GM19397 (cell line): ENCODE data around the gene ITM2B.
"Not testable (repeated sequence)": the region's sequence is repeated elsewhere in the genome, so short reads cannot be mapped to it uniquely, and the experiment has no call there.

Source experiments
- ATAC-seq: cut with Tn5 transposase; IDR thresholded peaks from one replicate; pipeline ENCODE4 v1.9.1; 2021; ENCODE audit warnings: mild to moderate bottlenecking, moderate library complexity; ENCODE audit not compliant: unreplicated experiment

Gene ITM2B

DNA sequence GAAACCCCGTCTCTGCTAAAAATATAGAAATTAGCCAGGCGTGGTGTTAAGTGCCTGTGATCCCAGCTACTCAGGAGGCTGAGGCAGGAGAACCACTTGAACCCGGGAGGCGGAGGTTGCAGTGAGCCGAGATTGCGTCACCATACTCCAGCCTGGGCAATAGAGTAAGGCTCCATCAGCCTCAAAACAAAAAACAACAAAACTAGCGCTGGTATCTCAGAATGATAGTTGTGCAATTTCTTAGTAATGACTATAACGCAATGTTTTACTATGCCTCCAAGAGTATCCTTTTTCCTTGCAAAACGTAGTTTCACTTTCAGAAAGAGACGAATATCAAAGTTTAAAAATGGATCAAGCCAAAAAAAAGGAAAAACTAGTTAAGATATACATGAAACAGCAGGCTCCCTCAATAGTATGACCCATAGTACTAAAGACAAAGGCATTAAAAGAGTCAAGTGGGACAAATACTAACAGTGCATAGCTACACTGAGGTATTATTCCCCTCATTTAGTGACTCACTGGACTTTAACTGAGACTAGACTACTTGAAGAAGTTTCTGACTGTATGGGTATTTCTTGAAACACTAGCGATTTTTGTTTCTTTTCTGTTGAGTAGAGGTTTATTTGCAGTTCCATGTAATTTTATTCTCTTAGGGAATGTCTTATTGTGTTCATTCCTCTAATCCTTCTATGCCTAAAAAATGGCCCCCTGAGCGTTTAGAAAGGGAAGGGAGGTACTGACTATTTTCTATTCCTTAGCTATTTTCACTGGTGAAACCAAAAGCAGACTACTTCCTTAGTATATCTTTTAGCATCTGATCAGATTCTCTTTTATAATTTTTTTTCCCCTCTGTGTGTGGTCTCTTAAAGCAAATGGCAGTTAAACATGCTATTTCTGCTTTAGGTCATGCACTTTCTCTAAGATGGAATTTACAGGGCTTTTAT, 10.4 kb upstream of the ITM2B start:
- ATAC-seq, result no peak

DNA sequence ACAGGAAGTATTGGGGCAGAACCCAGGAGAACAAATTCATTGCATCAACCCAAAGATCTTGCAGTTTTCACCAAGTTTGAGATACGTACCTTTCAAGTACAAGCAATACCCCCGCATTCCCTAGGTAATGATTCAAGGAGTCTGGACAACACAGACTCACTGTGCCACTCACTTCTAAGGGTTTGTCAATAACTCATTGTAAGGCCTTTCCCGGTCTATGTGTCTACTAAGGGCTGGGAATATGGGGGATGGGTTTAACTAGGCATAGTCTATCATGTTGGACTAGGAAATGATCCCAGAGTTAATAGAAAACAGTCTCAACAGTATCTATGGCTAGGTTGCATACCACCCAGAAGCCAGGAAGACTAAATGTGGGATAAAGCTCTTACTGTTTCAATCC, 8.3 kb upstream of the ITM2B start:
- ATAC-seq, result no peak

DNA sequence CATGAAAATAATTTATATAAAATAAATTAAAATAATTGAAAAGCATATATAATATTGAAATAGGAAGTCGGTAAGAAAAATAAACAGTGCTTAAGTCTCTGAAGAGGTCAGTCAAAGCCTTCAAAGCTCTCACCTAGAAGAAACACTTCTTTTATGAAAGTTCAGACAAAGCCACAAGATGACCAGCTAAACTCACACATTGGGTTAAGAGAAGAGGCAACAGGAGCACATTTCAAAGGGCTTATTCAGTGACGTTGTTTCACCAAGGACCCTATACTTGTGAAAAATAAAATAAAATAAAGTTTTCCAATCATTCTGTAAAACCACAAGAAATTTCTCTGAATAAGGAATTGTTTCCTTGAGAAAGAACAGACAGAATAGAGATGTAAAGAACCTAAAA, 2.5 kb upstream of the ITM2B start:
- ATAC-seq, result no peak

DNA sequence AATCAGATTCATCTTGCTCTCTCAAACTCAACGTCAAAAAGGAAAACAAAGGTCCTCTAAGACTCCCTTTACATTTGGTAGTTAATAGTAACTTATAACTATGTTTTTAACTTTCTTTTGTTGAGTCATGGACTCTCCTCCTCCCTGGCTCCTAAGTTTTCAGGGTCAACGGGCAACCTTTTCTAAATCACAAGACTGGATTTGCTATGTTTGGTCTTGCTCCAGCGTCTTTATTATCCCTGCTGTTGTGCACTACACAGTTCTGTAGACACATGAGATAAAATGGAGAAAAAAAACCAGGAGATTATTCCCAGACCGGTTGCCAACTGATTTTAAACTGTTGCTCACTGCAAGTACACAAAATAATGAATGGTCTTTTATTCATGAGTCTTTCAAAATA, 1.9 kb upstream of the ITM2B start:
- ATAC-seq, result no peak

DNA sequence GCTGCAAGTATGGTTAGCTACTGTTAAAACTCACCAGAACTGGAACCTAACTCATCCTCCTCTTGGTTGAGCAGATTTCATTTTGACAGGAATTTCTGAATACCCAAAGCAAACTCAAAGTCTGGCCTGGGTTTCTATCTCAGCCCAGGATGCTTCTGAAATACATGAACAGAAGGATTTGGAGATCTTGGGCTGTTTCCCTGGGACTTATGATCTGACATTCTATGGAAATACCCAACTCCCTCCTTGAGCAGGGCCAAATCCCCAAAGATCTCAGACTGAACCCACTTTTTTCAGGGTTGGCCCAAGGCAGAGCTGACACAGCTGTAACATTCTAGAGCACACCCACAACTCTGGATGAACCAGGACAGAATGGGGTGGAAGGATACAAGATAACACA, 1.1 kb upstream of the ITM2B start:
- no peak for ATAC-seq

DNA sequence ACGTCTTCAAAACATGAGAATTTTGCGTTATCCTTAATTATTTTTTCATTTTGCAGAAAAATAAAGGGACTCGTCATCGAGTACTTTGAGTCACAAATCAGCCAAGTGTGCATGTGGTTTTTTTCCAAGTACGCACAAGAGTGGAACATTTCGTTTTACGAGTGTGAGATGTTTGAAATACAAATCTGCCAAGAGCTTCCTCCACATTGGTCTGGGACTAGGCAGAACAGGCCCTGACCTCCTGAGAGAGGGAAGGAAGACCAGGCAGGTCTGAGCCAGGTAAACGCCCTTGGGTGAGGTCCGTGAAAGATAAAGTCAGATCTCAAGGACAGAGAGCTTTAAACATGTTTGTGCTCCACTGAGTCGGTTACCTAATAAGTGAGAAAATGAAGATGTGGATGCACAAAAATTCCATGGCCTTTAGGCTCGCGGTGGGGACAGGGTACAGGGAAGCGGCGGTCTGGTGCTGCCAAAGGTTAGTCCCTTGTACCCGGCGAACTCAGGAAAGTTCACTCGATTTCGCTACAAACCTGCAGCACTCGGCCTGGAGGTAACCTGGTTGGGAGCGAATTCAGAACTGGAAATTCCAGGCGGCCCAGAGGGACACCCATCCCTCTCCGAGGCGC, 473 bp upstream of the ITM2B start:
- ATAC-seq, result peak; percentile 23

DNA sequence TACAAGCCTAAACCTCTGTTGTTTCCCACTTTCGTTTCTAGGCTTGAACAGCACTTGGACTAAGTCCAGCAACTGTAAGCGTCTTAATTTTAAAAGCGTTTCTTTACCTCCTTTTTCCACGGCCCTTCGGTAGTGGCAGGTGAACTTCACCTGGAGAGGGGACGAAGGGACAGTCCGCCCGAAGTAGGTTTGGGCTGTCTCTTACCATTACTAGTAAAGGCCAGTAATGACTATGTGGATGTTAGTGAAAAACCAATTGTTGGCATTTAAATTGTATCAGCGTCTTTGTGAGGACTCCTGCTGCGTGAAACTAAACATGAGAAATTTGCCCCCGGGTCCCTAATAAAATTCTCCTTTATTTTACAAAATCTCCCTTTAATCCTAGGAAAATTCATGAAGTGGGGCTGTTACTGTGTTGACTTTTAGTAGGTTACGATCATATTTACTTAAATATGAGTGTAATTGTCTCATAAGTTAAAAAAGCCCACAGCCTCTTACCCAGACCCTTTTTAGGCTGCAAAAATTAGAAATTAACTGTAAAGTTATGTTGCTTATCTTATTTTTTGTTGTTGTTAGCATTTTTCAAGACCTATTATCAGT, 983 bp downstream of the ITM2B start:
- ATAC-seq, result no peak

DNA sequence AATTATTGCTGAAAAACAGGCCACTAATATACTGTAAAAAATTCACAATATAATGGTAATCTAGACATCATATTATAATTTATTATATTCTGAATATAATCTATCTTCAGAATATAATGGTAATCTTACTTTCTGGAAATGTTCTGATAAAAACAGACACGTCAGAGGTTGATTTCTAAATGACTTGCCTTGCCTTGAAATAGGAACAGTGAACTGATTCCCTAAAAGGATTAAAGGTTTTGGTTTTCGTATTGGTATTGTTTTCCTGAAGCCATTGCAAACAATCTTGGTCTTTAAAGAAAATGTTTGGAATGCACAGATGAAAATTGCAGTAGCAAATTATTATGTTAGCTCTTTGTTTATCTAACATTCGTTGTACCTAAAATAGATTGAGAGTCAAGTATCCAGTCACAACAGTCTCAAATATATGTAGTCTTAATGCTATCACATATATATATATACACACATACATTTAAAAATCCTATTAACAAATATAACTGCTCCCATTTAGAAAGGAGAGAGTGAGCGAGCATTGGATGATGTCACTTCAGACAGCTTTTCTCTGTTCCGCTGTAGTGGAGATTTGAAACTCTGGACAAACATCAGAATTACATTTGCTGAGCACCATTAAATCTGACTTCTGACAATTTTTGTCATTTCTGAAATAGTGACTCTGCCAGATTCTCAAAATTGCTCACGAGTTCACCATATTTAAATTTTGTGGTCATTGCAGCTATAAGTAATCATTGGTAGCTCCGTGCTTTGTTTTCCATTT, 1.7 kb downstream of the ITM2B start:
- no peak for ATAC-seq

DNA sequence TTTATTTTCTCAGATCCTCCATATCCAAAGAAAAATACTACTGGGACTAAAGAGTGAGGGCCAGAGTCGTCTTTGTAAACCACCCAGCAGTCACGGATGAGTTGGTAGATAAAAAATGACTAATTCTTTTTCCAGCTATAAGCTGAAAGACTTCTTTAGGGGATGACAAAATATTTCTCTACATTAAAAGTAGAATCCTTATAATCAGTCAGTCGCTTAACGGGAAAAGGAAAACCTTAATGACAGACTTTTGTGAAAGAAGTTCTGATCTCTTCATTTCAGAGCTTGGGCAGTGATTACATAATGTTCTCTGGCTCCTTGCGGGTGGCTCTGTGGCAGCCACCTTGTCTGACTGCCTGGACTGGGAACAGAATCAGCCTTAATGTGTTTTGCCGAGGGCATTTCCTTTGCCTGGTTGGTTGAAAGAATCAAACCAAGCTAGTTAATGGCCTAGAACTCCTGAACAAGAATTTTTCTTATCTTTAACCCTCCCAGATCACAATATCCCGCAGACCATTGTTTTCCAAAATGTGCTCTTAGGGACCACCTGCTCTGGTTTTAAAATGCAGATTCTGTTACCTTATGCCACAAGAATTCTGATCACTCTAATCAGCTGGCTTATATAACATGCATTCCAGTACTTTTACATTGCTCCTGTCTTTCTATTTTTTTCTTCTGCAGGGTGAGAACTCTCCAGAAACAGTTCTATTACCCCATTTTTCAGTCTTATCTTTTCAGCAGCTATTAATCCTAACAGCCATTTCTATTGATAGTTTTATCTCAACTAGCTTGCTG, 2.5 kb downstream of the ITM2B start:
- ATAC-seq, result no peak

DNA sequence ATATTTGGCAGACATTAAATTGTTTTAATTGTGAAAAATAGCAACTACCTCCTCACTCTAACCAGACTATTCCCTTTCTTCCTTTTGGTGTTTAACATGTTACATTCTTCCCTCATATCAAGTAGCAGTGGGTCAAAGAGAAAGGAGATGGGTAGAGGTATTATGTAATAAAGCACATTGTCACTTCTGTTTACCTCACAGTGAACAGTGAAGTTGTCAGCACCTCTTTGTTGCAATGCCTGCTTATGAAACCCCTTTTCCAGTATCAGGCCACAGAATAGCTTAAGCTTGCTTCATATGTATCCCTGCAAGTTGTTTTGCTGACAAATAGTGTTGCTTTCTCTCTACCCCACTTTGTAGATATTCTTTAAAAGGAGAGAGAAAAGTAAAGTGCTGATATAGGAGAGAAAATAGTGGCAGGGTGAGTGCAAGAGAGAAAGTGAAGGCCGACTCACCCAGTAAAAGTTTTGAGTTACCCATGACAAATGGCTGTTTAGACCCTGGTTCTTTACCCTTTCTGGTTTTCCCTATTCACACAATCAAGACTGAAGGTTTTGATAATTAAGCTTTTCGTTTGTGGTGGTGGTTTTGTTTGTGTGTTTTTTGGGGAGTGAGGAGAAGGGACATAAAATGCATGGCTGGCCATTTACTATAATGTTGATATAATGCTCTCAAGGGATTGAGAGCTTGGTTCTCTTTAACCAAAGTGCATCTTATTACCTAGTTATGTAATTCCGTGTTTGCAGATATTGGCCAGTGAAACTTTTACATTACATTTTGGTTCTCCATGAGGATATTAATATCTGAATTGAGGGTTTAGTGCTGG, 3.7 kb downstream of the ITM2B start:
- no peak for ATAC-seq

DNA sequence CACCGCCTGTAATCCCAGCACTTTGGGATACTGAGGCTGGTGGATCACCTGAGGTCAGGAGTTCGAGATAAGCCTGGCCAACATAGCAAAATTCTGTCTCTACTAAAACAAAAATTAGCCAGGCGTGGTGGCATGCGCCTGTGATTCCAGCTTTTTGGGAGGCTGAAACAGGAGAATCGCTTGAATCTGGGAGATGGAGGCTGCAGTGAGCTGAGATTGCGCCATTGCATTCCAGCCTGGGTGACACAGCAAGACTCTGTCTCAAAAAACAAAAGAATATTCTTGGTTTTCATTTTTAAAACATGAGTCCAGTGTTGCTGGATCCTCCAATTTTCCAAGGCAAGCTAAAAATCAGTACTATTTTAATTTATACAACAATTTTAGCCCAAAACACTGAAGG, 6.4 kb downstream of the ITM2B start:
- ATAC-seq, result not testable (repeated sequence)

DNA sequence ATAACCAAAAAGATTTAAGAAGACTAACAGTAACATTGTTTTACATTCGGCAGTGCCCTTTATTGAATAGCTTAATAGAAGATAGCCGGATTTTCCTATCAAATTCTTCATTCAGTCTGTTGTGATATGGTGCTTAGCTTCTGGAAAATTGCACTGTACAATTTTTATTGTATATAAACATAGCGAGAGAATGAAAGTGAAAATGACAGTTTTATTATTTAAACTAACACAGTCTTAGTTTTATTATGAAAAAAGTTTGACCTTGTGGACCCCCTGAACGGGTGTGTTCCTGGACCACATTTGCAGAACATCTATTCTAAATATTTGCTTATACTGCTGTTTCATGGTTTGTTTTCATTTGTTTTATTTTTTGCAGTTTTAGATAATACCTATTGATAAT, 8.6 kb downstream of the ITM2B start:
- no peak for ATAC-seq

DNA sequence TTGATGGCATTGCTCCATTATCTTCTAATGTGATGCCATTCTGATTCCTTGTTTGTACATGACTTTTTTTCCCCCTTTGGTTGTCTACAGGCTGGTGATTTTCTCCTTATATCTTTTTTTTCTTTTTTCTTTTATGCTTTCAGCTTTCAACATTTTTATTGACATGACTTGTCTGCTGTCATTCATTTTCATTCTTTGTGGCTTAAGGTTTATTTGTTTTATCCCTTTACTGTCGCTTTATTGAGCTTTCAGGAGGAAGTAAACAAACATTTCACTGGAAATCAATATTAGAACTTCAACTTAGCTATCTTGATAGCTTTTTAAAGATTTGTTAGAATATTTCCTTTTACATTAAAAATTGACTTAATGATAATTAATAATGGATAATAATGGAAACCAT, 9.7 kb downstream of the ITM2B start:
- no peak for ATAC-seq

DNA sequence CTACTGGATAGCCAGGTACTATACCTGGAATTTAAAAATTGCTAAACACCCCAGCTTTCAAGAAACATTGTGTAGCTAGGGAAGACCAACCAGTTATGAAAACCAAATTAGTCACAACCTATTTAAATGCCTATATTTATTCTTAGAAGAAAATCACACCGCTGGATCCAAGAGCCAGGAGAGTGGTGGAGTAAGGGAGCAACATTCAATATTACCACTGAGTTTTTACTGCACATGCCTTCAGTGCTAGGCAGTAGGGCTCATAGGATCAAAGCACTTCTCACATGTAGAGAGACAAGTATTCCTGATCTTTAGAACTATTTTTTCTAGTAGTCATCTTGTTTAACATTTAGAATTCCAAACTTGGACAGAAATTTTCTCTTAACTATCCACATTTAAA, 11.2 kb downstream of the ITM2B start:
- no peak for ATAC-seq

DNA sequence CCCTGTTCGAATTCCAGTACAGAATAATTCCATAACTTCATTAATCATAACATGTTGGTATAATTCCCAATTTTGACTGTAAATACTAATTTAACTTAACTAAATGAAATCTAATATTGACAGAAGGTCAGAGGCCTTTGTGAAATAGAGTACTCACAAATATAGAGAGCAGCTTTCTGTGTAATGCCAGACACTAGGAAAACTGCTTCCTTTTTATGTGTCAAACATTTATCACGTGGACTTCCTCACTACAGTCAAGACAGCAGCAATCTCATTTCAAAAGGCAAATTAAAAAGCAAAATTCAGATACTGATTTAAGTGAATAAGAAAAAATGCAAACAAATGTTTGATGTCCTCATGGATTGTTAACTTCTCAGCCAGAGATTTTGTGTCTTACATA, 13.1 kb downstream of the ITM2B start:
- no peak for ATAC-seq

DNA sequence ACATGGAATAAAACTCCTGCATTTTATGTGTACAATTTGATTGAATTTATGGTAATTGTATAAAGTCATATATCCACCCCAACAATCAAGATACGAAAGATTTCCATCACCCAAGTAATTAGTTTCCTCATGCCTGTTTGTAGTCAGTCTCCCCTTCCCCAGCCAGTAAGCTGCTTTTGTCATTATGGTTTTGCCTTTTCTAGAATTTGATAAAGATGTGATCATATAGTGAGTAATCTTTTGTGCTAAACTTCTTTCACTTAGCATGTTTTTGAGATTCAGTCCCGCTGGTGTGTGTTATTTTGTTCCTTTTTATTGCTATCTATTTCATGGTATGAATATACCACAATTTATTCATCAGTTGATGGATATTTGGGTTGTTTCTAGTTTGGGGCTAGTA, 16.0 kb downstream of the ITM2B start:
- ATAC-seq, result no peak

DNA sequence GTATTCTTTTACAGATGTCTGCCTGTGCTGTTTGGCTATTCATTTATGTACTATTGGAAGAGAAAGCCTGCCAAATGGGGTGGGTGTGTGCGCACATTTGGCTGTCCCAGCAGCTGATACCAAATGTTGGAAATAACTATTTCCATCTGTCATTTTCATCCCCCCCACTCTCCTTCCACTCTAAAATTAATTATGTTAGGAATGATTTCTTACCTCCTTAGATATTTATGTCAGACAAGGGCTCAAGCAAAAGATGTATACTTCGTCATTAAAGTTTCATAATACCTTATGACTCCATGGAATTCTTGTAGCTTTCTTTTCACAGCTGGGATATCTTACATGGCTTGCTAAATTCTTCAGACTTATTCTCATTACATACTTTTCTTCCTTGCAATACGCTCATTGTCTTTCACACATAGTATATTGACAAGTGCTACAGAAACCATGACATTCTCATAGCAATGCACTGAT, 18.6 kb downstream of the ITM2B start:
- no peak for ATAC-seq

DNA sequence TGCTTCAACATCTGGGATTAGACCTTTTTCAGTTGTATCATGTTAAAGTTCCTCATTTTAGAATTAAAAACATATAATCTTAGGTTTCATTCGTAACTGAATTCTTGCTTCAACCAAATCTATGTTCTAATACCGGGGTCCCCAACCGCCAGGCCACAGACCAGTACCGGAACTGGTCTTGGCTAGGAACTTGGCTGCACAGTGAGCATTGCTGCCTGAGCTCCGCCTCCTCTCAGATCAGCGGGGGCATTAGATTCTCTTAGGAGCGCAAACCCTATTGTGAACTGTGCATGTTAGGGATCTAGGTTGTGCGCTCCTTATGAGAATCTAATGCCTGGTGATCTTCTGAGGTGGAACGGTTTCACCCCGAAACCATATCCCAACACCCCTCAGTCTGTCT, 19.2 kb downstream of the ITM2B start:
- no peak for ATAC-seq

DNA sequence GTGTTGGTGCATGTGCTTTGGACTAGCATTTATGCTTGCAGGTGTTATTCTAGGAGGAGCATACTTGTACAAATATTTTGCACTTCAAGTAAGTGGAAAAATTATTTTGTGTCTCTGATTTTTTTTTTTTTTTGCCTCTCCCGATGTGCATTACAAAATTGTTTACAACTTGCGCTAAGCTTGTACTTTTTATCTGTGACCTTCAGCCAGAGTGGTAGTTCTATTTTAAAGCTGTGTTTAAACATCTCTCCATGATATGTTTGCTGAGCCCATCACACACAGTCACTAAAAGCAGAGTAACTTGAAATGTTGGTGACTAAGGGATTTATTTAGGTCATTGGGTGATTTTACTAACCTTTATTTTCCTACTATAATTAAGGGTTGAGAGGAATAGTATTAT, 20.8 kb downstream of the ITM2B start:
- ATAC-seq, result no peak

DNA sequence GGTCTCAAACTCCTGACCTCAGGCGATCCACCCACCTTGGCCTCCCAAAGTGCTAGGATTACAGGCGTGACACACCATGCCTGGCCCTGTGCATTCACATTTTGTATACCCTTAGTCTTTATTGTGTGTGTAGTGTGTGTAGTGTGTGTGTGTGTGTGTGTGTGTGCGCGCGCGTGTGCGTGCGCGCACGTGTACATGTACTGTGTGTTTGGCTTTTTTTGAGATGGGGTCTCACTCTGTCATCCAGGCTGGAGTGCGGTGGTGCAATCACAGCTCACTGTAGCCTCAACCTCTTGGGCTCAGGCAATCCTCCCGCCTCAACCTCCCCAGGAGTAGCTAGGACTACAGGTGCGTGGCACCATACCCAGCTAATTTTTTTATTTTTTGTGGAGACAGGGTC, 22.1 kb downstream of the ITM2B start:
- ATAC-seq, result no peak
